ENCODE data around the gene IP6K1.
"Not testable (repeated sequence)": the region's sequence is repeated elsewhere in the genome, so short reads cannot be mapped to it uniquely, and the experiment has no call there.

- TF ChIP-seq CTCF, POLR2A (IDR thresholded peaks at IDR 0.05): not testable (repeated sequence)
These were observed 100.5 kb downstream of the IP6K1 start for GRCh38 chr3:49685846-49686245.
